HG02885 (cell line): ENCODE measurements around the gene RNF25.
A peak's percentile ranks its signal among the peaks of the same experiment; 100 is the strongest.

ENCODE experiments used
- ATAC-seq: cut with Tn5 transposase; IDR thresholded peaks from one replicate; pipeline ENCODE4 v1.9.1; 2021; ENCODE audit warnings: mild to moderate bottlenecking; ENCODE audit not compliant: unreplicated experiment, poor library complexity

RNF25 gene, protein sequence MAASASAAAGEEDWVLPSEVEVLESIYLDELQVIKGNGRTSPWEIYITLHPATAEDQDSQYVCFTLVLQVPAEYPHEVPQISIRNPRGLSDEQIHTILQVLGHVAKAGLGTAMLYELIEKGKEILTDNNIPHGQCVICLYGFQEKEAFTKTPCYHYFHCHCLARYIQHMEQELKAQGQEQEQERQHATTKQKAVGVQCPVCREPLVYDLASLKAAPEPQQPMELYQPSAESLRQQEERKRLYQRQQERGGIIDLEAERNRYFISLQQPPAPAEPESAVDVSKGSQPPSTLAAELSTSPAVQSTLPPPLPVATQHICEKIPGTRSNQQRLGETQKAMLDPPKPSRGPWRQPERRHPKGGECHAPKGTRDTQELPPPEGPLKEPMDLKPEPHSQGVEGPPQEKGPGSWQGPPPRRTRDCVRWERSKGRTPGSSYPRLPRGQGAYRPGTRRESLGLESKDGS

DNA sequence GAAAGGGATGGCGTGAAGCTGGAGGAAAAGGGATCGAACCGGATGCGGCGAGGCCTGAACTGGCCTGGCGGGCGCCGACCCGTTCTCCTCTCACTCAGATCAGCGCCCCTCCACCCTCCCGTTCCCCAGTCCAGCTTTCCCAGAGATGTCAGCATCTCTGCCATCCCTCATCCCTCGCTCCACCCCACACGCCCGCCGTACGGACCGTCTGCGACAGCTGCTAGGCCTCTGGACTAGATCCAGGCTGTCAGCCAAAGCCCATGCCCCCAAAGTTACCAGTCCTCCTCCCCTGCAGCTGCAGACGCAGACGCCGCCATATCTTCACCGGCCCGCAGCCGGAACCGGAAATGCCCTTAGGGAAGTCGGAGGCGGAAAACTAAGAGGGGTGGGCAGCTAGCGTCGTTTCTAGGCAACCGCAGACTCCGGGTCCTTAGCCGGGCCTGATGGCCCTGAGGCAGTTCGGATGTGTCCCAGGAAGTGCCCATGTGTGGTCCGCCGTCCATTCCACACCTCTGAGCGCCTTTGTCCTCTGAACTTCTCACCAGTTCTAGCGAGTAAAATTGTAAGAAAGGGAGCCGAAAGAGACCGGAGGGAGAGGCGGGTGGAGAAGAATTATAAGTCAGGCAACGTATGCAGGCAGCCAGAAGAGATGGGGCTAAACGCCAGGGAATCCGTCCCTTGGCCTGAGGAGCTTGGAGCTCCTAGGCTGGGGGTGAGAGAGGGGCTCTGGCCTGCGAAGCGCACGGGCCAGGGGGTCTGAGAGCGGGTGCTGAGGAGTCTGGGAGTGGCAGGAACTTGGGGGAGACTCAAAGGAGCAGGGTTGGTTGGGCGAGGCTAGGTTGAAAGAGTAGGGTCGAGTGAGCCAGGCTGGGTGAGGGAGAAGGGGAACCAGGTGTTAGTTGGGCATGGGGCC is at the start of gene RNF25, which contains the start of gene STK36:
Gene RNF25, minus strand, starts transcription at position 349 of the 913 bp plus-strand sequence. Its CDS starts 32 bp downstream, at position 317.
Gene STK36, plus strand, starts transcription at position 433 of the 913 bp plus-strand sequence. CDS start 744 bp downstream, outside the sequence.
- peak; percentile 98 for ATAC-seq

DNA sequence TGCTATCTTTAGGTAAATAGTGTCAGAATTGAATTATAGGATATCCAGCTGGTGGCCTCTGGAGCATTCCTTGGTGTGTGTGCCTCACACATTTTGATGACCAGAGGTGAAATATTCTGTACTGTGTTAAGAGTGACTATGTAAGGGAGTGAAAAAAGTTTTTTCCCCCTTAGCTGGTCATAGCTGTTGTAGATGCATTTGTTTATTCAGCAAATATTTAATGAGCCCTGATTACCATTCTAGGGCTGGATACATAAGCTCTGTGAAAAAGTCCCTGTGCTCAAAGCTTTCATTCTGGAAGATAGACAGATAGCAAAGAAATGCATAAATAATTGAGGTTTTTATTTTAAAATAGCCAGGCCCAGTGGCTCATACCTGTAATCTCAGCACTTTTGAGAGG is 49.7 kb upstream of the RNF25 start:
- no peak for ATAC-seq

DNA sequence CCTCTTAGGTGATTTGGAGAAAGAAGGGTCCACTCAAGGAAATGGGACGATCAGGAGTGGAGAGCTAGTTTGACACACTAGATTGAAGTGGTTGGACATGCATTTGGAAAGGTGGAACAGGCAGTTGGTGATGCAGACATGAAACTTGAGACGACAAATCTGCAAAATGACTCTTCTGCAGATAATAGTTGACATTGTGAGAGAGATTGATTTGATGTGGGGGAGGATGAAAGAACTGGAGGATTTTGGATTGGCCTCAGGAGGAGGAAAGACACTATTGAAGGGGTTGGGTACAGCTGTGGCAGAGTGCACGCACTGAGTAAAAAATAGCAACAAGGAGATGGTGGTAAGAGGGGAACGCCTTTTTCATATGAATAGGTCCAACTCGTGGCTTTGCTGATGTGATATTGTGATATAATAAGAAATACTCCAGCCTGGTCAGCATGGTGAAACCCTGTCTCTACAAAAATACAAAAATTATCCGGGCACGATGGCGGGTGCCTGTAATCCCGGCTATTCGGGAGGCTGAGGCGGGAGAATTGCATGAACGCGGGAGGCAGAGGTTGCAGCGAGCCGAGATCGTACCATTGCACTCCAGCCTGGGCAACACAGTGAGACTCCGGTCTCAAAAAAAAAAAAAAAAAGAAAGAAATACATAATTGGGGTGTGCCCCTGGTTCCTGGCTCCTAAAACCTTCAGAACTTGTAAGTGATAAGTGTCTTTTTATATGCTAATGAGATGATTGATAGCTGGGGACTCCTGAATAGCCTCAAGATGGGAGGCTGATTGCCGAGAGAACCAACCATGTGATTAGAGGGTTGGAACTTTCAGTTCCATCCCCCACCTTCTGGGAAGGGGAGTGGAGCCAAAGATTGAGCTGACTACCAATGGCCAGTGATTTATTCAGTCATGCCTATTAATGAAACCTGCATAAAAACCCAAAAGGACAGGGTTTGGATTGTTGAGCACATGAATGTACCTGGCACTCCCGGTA is 48.5 kb upstream of the RNF25 start:
- no peak for ATAC-seq

DNA sequence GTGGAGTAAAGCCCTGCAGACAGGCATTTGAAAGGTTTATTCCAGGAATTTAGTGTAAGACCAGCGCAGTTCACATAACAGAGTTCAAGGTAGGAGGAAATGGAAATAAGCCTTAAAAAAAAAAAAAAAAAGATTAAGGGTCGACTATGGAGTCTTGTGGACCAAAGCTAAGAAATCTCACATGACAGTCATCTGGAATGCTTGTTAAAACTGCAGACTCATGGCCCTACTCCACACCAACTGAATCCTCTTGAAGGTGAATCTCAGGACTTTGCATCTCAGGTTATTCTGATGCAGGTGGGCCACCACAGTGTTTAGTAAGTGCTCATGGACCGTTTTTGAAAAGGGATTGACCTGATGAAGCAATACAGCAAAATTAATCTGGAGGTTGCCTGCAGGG is 47.7 kb upstream of the RNF25 start:
- ATAC-seq: no peak

DNA sequence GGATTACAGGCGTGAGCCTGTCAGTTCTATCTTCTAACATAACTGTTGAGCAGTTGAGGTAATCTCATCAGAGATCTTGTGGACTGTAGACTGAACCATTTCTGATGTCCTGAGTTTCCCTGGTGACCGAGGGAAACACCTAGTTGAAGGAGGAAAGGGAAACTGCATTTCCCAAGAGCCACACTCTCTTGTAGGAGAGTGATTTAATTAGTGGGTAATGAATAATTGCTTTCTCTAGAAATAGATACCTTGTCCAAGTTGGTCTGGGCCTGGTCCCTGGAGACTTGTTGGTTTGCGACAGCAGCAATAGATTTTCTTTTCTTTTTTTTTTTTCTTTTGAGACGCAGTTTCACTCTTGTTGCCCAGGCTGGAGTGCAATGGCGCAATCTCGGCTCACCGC is 46.3 kb upstream of the RNF25 start:
- no peak for ATAC-seq

DNA sequence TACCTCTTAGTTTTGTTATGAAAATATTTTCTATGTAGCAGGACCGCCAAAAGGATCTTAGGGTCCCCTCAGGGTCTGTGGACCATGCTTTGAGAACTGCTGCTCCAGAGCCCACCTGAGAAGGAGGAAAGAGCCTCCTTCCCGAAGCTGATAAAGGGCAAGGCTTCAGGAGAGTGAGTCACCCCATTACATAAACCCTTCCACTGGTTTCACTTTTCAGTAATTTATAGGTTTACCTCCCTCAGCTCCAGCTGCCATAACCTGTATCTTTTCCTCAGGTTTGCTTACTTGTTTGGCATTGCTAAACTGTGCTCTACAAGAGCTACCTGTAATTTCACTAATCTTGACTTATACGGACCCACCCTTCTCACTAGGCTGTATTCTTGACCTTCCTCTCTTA is 45.5 kb upstream of the RNF25 start:
- ATAC-seq: no peak

DNA sequence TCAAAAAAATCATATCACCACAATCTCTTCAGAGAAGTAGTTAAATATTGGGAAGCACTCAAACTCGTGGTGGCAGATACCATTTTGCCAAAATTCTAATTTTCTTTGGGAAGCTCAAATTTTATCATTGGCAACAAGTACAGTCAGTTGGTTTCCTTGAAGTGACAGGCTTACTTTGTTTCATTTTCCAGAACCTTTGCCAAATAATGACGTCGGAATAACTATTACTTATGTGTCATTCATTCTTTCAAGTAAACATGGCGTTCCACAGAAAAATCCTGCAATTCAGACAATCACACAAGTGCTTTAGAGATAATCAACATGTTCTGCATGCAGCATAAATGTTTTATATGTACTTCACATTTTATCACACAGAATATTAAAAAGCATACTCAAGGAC is 44.3 kb upstream of the RNF25 start:
- ATAC-seq: no peak

DNA sequence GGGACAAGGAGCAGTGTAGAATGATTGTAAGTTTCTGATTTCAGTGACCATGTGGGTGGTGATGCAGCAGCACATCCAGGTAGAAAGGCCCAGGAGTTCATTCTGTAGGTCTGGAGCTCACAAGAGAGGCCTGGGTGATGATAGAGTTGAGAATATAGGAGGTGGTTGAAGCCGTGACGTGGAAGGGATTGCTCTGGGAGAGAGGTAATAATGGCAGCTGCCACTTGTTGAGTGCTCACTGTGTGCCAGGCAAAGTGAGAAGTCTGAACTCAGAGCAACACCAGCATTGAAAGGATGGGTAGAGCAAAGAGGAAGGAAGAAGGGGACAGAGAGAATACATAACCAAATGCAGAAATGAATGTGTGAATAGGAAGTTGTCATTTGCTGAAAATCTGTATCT is 42.1 kb upstream of the RNF25 start:
- ATAC-seq: no peak

DNA sequence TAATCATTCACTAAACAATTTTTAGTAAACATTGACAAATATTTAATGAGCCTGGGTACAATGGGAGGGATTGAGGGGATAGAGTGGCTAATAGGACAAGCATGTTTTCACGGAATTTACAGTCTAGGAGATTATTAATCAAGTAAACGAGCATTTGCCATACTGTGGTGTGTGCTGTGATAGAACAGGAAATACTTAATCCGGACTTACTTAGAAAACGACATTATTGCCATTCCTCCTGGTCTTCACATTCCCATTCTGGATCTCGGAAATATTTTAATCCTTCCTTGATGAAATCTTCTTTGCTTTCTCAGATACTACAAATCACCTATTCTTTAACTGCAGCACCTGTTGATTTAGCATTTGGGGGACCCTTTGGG is 39.7 kb upstream of the RNF25 start:
- no peak for ATAC-seq

DNA sequence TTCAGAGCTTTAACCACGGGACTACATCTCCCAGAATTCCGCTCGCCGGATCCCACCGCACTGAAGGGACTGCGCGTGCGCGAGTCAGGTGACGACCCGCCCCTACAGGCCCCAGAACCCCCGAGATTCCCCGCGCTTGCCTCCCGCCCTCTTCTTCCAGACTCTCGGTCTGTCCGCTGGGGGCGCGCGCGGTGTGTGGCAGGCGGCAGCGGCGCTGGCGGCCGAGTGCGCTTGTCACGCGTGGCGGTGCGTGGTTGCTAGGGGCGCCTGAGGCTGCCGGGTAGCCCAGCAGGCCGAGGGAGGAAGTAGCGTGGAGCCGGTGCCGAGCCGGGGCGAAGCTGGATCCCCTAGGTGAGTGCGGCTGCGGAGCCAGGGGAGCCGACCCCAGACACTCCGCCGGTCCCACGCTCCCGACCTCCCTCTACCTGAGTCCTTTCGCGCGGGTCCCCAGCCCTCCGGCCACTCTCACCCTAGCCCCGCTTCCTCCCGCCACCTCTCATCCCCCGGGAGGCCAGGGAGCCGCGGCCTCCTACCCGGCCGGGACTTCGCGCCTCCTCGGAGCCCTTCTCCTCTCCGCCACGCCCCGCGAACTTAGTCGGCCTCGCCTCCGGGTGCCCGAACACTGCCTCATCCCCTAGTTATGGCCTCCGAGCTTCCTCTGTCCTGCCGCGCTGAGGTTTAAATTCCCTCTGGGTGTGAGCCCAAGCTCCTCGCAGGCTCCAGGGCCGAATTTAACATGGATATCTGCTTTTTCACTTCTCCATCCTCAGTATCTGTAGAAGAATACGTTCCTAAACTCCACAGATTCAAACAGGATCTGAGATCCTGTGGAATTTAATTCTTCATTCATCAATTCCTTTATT is 39.1 kb upstream of the RNF25 start, which contains the start of gene TTLL4:
Gene TTLL4, plus strand, starts transcription at position 149 of the 863 bp plus-strand sequence. CDS start 26,842 bp downstream, outside the sequence.
- ATAC-seq: peak; percentile 96

DNA sequence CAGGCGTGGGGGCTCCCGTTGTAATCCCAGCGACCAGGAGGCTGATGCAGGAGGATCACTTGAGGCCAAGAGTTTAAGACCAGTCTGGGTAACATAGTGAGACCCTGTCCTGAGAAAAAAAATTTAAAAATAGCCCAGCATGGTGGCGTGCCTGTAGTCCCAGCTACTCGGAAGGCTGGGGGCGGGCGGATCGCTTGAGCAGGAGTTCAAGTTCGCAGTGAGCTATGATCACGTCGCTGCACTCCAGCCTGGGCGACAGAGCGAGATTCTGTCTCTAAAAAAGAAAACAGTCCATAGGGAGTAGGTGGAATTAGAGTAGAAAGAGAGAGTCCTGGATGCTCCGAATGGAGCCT is 38.5 kb upstream of the RNF25 start:
- ATAC-seq: no peak

DNA sequence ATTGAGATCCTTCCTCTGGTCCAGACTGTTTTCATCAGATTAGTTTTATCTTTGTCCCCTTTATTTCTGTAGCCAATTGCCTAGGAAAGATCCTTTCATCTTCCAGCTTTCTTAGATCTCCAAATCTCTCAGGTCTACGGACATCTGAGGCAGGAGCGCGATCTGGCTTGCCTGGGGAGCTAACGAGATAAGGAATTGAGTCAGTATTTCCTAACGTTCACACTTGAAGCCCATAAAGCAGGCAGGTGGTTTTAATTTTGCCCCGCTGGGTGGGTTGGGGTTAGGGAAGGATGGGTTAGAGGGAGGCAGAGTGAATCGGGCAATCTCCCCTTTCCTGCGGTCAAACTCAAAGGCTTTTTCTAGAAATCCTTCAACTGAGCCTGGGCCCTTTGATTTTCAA is 38.1 kb upstream of the RNF25 start:
- no peak for ATAC-seq

DNA sequence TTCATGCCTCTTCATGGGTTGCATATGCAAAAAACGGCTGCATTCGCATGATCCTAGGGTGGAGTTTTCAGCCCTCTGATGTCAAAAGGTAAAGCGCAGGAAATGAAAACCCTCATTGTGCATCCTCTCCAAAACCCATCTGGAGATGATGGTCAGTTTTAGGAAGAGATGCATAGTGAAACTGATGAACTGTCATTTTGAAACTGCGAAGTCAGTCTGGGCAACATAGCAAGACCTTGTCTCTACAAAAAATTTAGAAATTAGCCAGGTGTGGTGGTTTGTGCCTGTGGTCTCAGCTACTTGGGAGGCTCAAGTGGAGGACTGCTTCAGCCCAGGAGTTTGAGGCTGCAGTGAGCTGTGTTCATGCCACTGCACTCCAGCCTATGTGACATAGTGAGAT is 36.3 kb upstream of the RNF25 start:
- peak; percentile 21 for ATAC-seq

DNA sequence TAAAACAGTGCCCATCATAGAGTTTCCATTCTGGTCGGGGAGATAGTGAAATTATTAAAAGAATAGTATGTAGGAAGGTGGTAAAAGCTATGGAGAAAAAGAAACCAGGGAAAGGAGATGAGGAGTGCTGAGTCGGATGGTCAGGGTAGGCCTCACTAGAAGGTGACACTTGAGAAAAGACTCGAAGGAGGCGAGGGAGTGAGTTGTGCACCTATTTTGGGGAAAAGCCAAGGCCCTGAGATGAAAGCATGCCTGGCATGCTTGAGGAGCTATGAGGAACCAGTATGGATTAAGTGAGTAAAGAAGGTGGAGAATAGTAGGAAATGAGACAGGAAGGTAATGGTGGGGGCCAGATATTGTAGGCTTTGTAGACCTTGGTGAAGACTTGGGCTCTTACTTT is 31.5 kb upstream of the RNF25 start:
- no peak for ATAC-seq

DNA sequence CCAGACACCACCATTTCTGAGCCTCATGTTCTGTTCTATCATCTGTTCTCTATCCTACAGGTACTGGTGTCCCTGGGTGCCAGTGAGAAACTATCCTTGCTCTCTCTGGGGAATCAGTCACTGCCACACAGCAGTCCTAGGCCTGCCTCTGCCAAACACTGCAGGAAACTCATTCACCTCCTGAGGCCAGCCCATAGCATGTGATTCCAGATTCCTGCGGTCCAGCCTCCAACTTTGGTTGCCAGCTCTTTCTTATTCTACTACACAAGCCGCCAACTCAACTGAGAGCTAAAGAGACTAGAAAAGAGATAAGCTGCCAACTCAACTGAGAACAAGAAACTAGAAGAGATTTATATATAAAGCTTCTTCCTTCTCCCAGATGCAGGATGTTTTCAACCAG is 30.0 kb upstream of the RNF25 start:
- no peak for ATAC-seq

DNA sequence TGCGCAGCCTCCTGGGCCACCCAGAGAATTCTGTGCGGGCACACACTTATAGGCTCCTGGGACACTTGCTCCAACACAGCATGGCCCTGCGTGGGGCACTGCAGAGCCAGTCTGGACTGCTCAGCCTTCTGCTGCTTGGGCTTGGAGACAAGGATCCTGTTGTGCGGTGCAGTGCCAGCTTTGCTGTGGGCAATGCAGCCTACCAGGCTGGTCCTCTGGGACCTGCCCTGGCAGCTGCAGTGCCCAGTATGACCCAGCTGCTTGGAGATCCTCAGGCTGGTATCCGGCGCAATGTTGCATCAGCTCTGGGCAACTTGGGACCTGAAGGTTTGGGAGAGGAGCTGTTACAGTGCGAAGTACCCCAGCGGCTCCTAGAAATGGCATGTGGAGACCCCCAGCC is 27.1 kb upstream of the RNF25 start:
- no peak for ATAC-seq

DNA sequence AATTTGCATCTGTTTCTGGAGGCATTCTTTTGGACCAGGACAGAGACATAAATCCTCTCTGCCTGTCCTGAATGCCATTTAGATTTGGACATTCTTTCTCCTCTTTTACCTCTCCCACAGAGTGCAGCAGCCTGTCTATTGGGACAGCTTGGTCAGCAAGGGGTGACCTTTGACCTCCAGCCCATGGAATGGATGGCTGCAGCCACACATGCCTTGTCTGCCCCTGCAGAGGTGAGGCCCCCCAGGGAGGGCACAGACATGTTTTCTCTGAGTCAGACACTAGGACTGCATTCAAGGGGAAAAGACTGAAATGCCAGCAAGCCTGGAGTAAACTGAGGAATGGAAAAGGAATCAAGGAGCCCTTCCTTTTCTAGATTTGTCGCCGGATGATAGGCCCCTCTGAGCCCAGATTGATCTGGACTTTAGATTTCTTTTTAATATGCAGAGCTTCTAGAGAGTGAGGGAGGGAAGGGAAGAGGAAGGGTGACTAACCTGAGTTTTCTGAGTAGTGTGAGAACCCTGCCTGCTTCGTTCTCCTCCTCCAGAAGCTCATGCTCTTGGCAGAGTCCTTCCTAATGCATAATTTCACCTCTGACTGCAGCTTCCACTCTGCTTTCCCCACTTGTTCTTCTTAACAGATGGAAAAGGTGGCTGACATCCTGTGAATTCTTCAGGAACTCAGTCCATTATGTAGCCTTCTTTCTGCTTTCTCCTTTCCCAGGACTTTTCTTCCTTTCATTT is 22.8 kb upstream of the RNF25 start:
- no peak for ATAC-seq

DNA sequence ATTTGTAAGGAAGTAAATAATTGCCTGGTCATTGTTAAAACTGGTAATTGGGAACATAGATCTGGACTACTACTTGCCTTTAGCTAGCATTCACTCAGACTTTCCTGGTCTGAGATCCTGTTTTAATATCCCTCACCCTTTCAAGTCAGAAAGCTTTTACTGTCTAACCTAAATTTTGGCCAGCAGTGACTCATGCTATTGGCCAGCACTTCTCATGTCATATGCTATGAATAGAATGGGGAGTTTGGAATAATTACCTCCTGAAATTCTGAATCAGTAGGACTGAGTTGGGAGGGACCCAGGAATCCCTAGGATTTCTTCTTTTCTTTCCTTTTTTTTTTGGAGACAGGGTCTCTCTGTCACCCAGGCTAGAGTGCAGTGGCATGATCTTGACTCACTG is 19.4 kb upstream of the RNF25 start:
- no peak for ATAC-seq
